Measurements from ENCODE around the gene ABHD16A. TPM values are rescaled to one million over a fixed set of nuclear protein-coding genes. Genes with fewer than 3 reads are reported as not detected.
A peak's percentile ranks its signal among the peaks of the same experiment; 100 is the strongest.

Gene ABHD16A
- total and polyA plus RNA-seq, 2 of the 13 experiments (the other 11 are each of a cell fraction or from before 2014, with no cell fraction given) = 43.5 to 45.4 TPM

GRCh38 chr6:31659649-31660380 lies 43.3 kb downstream of the ABHD16A start (continued):
- TF ChIP-seq ZNF530 (CRISPR knock-in tag; IDR thresholded peaks at IDR 0.05; ENCODE audit: low read depth) (peak; percentile 20; the same call in 1 of the 2 replicates), PCBP1 (IDR thresholded peaks at IDR 0.05; ENCODE audit: borderline replicate concordance, low read depth, low read length) (no peak), TARDBP (CRISPR knock-in tag; IDR thresholded peaks at IDR 0.05) (no peak), ZNF644 (CRISPR knock-in tag; IDR thresholded peaks at IDR 0.05; ENCODE audit: low read depth) (no peak), BCL3 (CRISPR knock-in tag; IDR thresholded peaks at IDR 0.05) (no peak), SMARCC2 (IDR thresholded peaks at IDR 0.05) (no peak), RFXAP (CRISPR knock-in tag; IDR thresholded peaks at IDR 0.05; ENCODE audit: borderline replicate concordance) (no peak), ZFP37 (CRISPR knock-in tag; IDR thresholded peaks at IDR 0.05; ENCODE audit: borderline replicate concordance) (no peak), ONECUT2 (CRISPR knock-in tag; IDR thresholded peaks at IDR 0.05) (no peak), ZNF383 (CRISPR knock-in tag; IDR thresholded peaks at IDR 0.05; ENCODE audit: borderline replicate concordance) (no peak; the same call in 1 of the 2 replicates), CC2D1A (CRISPR knock-in tag; IDR thresholded peaks at IDR 0.05) (no peak), PHF8 (CRISPR knock-in tag; IDR thresholded peaks at IDR 0.05) (no peak), ZNF703 (CRISPR knock-in tag; IDR thresholded peaks at IDR 0.05; ENCODE audit: borderline replicate concordance) (no peak), CERS6 (CRISPR knock-in tag; IDR thresholded peaks at IDR 0.05) (no peak), ZNF879 (CRISPR knock-in tag; IDR thresholded peaks at IDR 0.05) (no peak), ZNF720 (CRISPR knock-in tag; IDR thresholded peaks at IDR 0.05) (no peak), GLMP (CRISPR knock-in tag; IDR thresholded peaks at IDR 0.05; ENCODE audit: borderline replicate concordance) (no peak), ZFP82 (CRISPR knock-in tag; IDR thresholded peaks at IDR 0.05; ENCODE audit: borderline replicate concordance) (no peak), FUBP1 (CRISPR knock-in tag; IDR thresholded peaks at IDR 0.05; ENCODE audit: borderline replicate concordance) (no peak), MXD3 (CRISPR knock-in tag; IDR thresholded peaks at IDR 0.05) (0 out of 2 replicates have a peak, but pooled peaks have one; percentile 18), ZSCAN12 (CRISPR knock-in tag; IDR thresholded peaks at IDR 0.05) (no peak), ZIK1 (CRISPR knock-in tag; IDR thresholded peaks at IDR 0.05; ENCODE audit: borderline replicate concordance, low read depth) (no peak), EZH2 (conservative IDR thresholded peaks at IDR 0.05; ENCODE audit: low read depth, low read length) (no peak)
